Stimulated activated CD8-positive, alpha-beta memory T cell treated with anti-CD3 and anti-CD28 coated beads, Interleukin-12 subunit alpha, Interleukin-12 subunit beta, amount 100 ng/mL, for 4 hours (primary cell): Measurements from ENCODE around the gene CBFA2T3.

Experiments
- DNase-seq: peaks from one replicate; pipeline ENCODE4 v3.0.0-alpha.2; 2020; ENCODE audit warnings: low read depth

The CBFA2T3 gene

DNA sequence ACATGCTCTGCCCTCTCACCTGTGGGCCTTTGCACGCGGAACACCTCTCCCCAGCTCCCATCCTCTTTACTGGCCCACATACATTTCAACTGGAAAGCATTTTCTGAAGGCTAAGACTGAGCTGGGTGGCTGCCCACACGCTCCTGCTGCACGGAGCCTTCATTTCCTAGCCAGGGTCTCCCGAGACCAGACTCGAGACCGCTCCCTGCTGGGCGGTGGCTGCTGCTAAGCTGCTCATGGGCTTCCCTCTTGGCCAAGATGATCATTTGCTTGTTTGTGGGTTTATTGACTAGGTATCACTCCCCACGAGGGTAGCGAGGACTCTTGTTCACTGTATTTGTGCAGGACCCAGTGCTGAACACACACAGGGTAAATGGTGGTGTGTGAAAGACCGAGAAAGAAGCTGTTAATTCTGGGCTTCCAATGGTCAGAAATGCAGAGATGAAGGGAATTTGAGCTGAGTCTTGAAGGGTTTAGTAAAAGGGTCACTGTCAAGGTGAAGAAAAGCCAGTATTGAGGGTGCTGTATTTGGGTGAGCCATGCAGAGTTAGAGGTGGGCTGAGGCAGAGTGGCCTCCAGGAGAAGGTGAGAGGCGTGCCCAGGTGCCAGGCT, 119.2 kb downstream of the CBFA2T3 start:
- peak; percentile 51 for DNase-seq

DNA sequence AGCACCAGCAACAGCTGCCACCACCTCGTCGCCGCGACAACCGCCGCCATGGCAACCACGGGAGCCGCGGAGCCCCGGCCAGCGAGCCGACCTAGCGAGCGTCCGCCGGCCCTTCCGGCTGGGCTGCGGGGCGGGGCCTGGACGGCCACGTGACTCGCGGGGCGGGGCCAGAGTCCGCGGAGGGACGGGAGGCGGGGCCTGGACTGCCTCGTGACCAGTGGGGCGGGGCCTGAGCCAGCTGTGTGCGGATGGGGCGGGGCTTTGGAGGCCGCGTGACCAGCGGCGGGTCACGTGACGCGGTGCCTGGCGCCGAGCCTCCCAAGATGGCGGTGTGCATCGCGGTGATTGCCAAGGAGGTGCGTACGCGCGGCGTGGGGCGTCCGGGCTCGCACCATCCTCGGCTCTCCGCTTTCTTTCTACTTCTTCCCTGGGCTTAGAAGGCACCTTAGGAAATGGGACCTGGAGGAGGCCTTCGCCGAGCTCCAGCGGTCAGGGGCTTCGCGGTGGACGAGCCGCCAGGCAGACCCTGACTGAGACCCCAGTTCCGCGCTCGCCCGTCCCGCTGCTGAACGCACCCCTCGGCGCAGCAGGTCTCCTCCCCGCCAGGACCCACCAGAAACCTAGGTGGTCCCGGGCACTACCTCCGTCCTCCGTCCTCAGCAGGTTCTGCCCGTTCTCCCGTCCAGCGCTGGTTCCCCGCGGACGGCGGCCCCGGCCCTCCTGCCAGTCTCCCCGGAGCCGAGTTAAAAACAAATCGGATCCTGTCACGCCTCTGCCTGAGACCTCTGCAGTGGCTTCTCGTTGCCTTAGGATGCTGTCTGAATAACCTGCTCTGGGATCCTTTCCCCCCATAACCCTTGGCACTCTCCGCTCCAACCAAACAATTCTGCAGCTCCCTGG, 119.9 kb downstream of the CBFA2T3 start, which contains the start of the genes GALNS and TRAPPC2L:
TSS of gene GALNS (minus strand) at position 120 of the 900 bp plus-strand sequence. CDS start at position 50, 70 bp downstream.
TSS of gene TRAPPC2L (plus strand) at position 300 of the 900 bp plus-strand sequence. CDS start at position 324, 24 bp downstream.
- DNase-seq, result peak; percentile 99

DNA sequence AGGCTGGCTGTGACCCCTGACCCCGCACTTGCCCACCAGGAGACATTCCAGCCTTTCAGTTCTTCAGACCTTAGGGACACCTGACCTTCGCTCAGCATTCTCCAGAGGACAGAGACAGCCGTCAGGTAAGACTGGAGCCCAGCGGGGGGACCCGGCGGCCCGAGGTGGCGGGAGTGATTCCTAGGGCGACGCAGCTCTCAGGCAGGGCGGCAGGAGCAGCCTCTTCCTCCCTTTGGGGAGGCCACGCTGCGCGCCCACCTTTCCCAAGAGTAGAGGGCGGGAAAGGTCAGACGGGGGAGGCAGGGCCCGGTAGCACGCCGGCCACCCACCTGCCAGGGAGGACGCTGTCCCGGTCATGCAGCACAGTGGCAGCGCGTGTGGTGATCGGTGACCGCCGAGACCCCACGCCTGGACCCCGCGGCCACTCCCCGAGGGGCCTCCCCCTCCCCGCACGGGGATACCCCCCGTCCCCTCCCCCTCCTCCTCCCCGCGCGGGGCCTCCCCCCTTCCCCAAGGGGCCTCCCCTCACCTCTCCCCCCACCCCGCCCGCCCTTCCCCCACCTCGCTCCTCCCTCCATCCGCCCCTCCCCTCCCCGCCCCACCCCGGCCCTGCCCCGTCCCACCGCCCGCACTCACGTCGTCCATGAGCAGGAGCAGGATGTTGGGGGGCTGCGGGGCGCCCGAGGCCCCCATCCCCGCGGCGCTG, 120.7 kb downstream of the CBFA2T3 start:
- peak; percentile 6 for DNase-seq

DNA sequence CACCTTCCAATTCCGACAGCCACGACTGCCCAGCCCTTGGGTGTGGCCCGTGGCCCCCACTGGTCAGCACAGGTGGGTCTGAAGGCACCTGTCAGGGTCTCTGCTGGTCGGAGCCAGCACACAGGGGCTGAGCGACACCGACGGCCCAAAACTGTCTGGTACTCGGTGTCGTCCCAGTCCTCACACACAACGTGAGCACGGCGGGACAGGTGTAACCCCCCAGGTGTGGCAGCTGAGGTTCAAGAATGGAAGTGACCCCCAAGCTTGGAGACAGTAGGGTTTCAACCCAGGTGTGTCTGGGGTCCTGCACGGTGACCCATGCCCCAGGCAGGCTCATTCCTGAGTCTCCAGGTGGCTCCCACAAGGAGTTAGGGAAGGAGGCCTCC, 121.3 kb downstream of the CBFA2T3 start:
- no peak for DNase-seq

DNA sequence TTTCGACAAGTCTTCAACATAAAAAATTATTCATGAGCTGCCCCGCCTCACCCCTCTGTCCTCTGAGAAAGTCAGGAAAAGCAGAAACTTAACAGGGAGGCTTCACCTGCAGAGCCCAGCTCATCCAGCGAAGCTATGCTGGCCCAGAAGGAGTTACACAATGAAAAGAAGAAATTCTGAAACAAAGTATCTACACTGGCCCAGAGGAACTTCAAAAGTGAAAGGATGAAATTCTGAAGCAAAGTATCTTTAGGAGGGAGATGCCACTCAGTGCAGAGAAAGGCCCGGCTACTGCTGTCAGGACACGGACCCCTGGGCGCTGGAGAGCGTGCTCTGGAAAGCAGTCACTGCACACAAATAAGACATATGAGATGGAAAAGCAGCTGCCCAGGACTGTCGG, 121.8 kb downstream of the CBFA2T3 start:
- DNase-seq, result no peak

DNA sequence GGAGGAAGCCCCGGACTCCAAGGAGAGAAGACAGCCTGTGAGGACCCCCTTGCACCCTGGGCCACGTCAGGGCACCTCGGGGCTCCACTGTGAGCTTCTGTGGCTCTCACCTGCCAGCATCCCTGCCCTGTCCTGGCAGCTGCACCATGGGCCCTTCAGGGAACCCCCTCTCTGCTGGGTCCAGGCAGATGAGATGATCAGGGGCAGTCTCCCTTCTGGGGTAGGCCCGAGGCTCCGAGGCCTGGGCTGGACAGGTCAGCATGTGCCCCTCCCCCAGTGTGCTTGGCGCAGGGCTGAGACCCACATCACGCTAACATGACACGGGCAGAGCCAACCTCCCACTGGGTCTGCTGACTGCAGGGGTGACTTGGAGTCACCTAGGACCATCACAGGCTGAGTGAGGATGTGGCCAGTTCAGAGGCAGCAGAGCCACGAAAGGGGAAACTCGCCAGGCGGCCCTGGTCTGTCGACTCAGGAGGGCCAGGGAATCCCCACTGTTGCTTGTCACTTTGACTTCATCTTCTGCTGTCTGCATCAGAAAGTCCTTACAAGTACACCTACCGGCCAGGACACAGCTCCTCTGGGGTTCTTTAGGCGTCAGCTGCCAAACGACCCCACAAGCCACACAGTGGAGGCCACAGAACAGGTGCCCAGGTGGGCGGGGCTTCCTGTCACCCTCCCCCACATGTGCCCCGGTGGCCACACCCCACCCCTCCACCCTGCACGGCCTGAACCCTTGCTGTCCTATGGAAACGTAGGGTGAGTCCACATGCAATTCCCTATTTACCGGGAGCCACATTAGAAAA, 122.5 kb downstream of the CBFA2T3 start:
- DNase-seq, result no peak

DNA sequence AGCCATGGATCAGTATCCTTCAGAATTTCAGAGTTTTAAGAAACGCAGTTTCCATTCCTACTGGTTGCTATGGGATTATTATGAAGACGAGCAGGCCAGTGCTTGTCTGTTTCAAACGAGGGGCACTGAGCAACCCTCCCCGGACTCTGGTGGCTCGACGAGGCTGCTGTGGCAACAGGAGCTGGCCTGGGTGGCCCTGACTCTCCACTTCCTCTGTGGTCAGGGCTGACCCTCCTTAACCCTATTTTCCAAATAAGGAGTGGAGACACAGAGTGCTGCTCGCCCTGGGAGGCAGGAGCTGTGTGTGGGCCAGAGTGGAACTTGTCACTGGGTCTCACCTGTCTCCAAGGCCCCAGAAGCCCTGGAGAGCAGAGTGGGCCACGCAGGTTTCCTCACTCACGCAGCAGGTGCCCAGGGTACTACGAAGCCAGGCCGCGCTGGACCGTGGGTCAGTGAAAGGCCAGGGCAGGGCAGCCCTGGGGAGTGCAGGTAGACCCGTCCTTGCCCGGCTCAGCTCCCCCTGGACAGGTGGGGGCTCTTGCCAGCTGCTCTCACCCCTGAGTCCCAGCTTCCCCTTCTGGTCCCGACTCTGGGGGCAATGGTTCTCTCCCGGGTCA, 123.6 kb downstream of the CBFA2T3 start:
- DNase-seq, result no peak

DNA sequence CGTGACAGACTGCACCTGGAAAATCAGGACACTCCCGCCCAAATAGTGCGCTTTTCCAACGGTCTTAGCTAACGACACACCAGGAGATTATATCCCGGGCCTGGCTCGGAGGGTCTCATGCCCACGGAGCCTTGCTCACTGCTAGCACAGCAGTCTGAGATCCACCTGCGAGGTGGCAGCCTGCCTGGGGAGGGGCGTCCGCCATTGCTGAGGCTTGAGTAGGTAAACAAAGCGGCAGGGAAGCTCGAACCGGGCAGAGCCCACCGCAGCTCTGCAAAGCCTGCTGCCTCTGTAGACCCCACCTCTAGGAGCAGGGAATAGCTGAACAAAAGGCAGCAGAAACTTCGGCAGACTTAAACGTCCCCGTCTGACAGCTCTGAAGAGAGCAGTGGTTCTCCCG, 125.4 kb downstream of the CBFA2T3 start:
- DNase-seq, result no peak

DNA sequence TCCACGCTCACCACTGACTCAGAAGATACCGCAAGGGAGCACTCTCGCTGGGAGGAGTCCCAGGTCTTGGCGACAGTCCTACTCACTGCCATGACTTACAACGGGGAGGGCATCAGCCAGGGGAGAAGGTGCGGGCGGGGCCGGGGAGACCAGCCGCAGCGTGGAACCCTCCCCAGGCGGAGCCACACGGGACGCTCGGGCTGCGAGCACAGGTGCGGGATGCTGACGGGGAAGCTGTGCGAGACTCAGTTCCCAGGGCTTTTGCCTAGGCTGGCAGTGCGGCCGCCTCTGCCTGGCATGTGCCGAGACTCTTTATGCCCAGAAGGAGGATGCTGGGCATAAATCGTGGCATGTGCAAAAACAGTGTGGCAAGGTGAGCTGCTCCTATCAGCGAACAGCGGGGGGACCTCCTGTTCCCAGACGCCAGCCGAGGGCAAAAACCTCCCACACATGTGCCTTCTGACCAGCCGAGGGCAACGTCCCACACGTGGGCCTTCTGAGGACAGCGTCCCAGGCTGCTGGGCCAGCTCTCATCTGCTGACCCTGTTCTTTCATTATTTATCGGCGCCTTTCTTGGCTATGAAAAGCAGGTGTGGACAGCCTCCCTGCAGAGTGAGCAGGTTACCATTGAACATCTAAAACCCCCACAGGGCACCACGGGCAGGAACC, 126.3 kb downstream of the CBFA2T3 start:
- DNase-seq, result no peak

DNA sequence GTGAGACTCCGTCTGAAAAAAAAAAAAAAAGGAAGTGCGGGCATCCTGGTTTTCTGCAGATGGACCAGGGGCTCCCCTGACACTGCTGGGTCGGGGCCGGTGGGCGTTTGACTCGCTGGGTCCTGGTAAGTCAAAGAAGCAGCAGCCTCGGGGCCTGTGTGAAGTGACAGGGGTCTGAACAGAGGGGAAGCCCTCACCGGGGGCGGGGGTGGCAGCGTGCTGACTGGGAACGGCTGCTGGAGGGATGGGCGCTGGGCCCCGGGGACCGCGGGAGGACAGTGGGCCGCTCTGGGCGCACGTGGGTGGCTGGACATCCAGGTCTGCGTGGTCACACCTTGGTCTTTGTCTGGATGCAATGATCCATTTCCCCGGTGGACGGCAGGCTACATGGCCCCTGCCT, 128.4 kb downstream of the CBFA2T3 start:
- no peak for DNase-seq

DNA sequence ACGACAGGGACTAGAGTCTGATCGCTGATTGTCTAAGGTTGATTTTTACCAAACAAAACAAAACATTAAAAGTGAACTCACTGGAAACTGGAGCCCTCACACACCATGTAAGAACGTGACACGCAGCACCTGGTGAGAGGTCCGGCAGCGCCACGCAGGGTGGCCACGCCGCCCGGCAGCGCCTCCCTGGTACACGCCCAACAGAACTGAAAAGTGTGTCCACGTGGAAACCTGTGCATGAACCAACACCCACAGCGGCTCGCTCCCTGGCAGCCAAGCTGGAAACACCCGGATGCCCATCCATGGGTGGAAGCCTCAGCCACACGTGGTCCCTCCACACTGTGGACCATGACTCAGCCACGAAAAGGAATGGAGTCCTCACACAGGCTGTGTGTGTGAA, 129.4 kb downstream of the CBFA2T3 start:
- DNase-seq, result no peak

DNA sequence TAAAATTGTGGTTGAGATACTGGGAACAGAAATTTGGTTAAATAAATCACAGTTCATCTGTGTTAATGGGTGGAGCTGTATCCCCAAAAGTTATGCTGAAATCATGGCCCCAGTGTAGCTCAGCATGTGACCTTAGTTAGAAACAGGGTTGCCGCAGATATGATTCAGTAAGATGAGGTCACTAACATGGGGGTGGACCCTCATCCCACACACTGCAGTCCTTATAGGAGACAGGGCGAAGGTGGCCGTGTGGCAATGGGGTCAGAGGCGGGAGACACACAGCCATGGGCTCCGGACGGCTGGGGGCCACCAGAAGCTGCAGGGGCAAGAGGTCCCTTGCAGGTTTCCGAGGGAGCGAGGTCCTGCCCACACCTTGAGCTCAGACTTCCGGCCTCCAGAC, 130.9 kb downstream of the CBFA2T3 start:
- DNase-seq, result no peak

DNA sequence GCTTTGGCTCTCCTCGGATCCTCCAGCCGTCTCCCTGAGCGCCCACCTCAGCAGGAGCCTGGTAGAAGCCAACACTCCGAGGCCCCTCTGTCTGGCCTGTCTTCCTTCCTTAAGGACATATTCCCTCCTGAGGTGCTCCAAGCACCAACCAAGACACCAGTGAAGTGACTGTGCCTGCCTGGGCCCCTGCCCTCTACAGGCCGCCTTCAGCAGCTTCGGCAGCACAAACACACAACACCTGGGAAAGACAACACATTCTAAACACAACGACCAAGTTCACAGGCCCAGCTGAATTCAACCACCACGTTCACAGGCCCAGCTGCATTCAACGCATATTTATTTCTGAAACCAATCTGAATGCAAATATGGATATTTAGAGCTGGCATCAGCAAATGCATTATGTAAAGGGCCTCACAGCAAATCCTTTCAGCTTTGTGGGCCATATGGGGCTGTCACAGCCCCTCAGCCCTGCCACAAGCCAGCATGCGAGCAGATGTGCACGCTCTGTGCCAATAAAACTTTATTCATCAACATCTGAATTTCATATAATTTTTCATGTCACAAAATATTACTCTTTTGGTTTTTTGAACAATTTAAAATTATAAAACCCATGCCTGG, 132.5 kb downstream of the CBFA2T3 start:
- DNase-seq, result no peak

DNA sequence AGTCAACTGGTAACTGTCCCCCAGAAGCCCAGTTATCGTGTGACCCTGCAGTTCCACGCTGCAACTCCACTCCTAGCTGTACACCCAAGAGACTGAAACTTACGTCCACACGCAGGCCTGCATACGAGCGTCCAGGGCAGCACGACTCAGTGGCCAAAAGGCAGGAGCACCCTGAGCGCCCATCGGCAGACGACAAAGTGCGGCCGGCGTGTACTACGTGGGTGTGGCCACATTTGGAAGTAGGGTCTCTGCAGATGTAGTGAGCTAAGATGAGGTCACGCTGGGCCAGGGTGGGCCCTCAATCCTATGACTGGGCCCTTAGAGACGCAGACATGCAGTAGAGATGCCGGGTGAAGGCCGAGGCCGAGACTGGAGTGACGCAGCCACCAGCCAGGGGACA, 133.8 kb downstream of the CBFA2T3 start:
- no peak for DNase-seq

DNA sequence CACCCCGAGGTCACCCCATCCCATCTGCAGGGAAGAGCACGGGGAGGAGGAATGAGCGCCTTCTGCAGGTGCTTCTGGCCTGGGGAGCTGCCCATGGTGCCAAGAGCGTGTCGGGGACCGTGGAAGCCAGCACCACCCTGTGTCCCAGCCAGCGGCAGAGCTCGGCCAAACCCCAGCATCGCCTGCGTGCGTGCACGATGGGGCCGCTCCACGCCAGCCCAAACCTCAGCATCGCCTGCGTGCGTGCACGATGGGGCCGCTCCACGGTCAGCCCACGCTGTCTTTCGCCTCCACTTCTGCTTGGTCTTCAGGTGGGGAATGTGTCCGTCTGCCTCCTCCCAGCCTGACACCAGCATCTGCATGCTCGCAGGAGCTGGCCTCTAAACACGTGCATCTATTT, 134.2 kb downstream of the CBFA2T3 start:
- DNase-seq, result no peak

DNA sequence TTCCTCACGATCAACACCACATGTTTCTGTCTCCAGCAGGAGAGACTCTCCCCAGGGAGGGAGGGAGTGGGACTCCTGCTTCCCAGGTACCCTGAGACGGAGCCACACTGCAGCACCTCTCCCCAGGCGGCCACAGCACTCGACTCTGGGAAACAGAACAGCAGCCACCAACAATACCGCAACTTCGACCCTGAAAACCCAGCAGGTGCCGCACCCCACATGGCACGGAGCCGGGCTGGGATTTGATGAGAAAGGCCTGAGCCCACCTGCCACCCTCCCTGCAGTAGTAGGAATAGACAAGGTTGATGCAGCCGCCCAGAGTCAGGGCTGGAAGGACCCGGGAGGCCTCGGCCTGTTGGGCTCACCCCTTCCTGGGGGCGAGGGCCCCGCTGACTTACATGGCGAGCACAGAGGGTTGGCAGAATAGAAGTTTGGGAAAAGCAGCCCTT, 134.7 kb downstream of the CBFA2T3 start:
- no peak for DNase-seq

DNA sequence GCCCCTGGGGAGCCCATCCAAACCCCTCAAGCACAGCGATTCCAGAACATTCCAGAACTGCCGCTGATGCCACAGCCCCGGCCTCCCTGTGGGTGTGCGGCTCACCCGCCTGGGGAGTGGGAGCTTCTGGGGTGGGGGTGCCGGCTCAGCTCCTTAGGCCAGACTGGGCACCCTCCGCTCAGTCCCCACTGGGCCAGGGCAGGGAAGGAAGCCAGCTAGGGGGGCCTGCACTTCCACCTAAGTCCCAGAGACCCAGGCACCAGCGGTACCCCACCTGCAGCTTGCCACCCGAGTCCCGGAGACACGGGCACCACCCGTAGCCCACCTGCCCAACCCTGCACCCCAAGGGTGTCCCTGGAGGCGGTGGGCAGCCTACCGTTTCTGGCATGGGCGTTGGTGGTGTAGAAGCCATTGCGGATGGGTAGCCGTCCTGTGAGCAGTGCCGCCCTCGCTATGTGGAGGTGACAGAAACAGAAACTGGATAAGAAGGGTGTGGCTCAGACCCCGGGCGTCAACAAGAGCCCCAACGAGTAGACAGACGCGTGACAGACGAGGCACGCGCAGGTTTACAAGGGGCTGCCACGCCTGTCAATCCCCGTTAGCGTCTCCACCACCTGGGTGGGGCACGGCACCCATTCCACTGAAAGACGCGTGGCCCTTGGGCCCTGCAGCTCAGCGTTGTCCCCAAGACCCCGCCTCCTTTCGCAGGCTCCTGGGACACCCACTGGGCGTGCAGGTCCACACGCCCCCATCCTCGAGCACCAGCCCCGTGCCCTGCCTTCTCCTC, 135.3 kb downstream of the CBFA2T3 start:
- DNase-seq, result no peak

DNA sequence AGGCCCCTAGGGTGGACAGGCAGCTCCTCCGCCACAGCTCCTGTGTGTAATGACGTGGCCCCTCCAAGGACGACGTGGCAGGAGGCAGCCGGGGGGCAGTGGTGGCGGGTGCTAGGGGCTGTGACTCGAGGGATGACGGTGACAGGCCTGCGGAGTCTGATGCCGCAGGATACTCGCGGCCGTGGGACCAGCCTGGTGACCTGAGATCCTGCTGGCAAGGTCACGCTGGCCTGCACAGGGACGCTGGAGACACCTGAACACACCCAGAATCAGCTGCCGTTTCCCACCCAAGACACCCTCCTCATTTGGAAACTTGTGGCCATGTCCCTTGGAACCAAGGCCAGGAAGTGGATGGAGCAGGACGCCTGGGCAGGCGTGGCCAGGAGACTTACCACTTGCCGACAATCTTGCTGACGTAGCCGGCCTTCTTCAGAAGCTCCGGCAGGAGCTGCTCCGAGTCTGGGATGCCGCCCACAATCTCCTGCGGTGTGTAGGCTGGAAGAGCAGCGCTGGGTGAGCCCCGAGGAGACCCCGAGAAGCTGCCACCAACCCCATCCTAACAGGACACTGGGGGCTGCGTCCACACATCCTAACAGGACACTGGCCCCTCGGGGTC, 136.3 kb downstream of the CBFA2T3 start:
- no peak for DNase-seq
